ENCODE measurements around the gene C1orf216. TPM values are rescaled to one million over a fixed set of nuclear protein-coding genes. Genes with fewer than 3 reads are reported as not detected.

The C1orf216 gene
- polyA plus RNA-seq, 3 donors: 9.3 to 11.2 (median 9.9) TPM

Other genes starting within 250 kb of the C1orf216 start
- gene KIAA0319L, start 161.5 kb downstream of the C1orf216 start, polyA plus RNA-seq (ENCODE audit: insufficient read length in 3 of 3): 10 to 100 TPM; 56.3 to 64.2 (median 60.9) TPM
- 10 to 100 TPM; 12.5 to 13.8 (median 13.8) TPM for gene NCDN, start 161.1 kb downstream of the C1orf216 start, polyA plus RNA-seq (ENCODE audit: insufficient read length in 3 of 3)
- gene TFAP2E, start 145.6 kb downstream of the C1orf216 start, polyA plus RNA-seq (ENCODE audit: insufficient read length in 3 of 3): under 1 TPM; 0.57 to 0.68 (median 0.60) TPM
- gene PSMB2, start 77.4 kb downstream of the C1orf216 start, polyA plus RNA-seq (ENCODE audit: insufficient read length in 3 of 3): 10 to 100 TPM; 79.5 to 83.9 (median 82.0) TPM
- 10 to 100 TPM; 12.5 to 14.7 (median 14.3) TPM for gene CLSPN, start 51.1 kb upstream of the C1orf216 start, polyA plus RNA-seq (ENCODE audit: insufficient read length in 3 of 3)
- 10 to 100 TPM; 17.6 to 20.0 (median 17.9) TPM for gene AGO4, start 89.1 kb upstream of the C1orf216 start, polyA plus RNA-seq (ENCODE audit: insufficient read length in 3 of 3)
- gene AGO1, start 164.3 kb upstream of the C1orf216 start, polyA plus RNA-seq (ENCODE audit: insufficient read length in 3 of 3): 10 to 100 TPM; 17.1 to 19.1 (median 17.4) TPM
- gene AGO3, start 212.2 kb upstream of the C1orf216 start, polyA plus RNA-seq (ENCODE audit: insufficient read length in 3 of 3): 10 to 100 TPM; 10.8 to 12.6 (median 11.8) TPM